ENCODE measurements around the gene XRCC5. TPM values are rescaled to one million over a fixed set of nuclear protein-coding genes. Genes with fewer than 3 reads are reported as not detected.

Gene XRCC5
- total and polyA plus RNA-seq, 2 donors (not counting 3 experiments of a cell fraction or from before 2014, with no cell fraction given), result 267 to 319 TPM

DNA sequence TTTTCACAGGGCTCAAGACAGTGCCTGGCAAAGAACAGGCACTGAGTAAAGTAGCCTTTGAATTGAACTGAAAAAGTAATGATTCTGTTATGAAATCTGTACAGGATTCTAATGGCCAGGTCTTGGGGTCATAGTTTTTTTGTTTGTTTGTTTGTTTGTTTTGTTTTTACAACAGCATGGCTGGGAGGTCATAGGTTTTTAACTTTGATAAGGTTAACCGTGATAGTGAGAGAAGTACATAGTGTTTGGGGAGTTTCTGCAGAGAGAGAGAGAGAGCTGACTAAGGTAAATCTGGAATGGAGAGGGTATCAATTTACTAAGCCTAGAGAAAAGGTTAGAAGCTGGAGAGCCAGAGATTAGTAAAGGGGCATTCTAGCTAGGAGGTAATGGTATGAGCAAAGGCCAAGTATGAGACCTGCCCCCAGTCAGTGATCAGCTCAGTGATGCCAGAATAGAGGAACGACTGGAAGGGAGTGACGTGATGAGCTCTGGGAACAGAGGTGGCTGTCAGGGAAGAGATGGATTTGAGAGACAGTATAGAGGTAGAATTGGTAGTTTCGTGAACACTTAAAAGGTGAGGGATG lies 25.9 kb downstream of the XRCC5 start:
- Histone ChIP-seq H3K36me3 (ENCODE audit: control insufficient read depth in 2 of 2, extremely low read depth in 1 of 2, insufficient read depth in 2 of 2, low read length in 2 of 2) (peaks cover 33 to 64% of the 10 kb centered on the region in 2 experiments), H3K4me1 (ENCODE audit: control insufficient read depth, extremely low read depth, insufficient read depth, low read length) (no peaks in the 10 kb centered on the region), H3K27ac (ENCODE audit: insufficient read depth, low read depth, low read length) (no peak overlapping the region), H4K20me1 (replicated peaks; ENCODE audit: control insufficient read depth, extremely low read depth, insufficient read depth, low read length) (no peaks in the 10 kb centered on the region), H3K9ac (replicated peaks; ENCODE audit: extremely low read depth, insufficient read depth, low read length) (no peak overlapping the region), H3K79me2 (ENCODE audit: control insufficient read depth, insufficient read depth, low read length) (peaks cover 33% of the 10 kb centered on the region), H3K9me3 (replicated peaks; ENCODE audit: control insufficient read depth, insufficient read depth, low read length) (no peaks in the 10 kb centered on the region), H3K27me3 (ENCODE audit: control insufficient read depth in 2 of 2, insufficient read depth in 2 of 2, low read length in 2 of 2) (no peaks in the 10 kb centered on the region), H3K9me1 (replicated peaks; ENCODE audit: control insufficient read depth, extremely low read depth, insufficient read depth, low read length) (no peaks in the 10 kb centered on the region), H3K4me2 (ENCODE audit: insufficient read depth, low read length) (no peak overlapping the region), H2AFZ (ENCODE audit: low read depth, low read length) (no peak overlapping the region), H3K4me3 (replicated peaks in 1 of 3; ENCODE audit: insufficient read depth in 1 of 3, low read depth in 1 of 3, low read length in 3 of 3) (no peak overlapping the region)
- DNase-seq (ENCODE audit: low read depth, low spot score), result no peak
- CTCF ChIA-PET, result no interaction called here
- BruUV-seq (replicated peaks), result no TSS peak
- POLR2A ChIA-PET, result no interaction called here
- dilution Hi-C loops (cut with MboI; ENCODE audit: extremely low pct_ligation_motif_present, low sequenced_read_pairs) (no loop called here), intact Hi-C loops (cut with micrococcal nuclease) (no loop called here)
- no peak for FAIRE-seq
- no peak for TF ChIP-seq POLR2A (IDR thresholded peaks at IDR 0.05; ENCODE audit: low read depth, low read length)
- TF ChIP-seq, protein P1, sequence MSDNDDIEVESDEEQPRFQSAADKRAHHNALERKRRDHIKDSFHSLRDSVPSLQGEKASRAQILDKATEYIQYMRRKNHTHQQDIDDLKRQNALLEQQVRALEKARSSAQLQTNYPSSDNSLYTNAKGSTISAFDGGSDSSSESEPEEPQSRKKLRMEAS (IDR thresholded peaks at IDR 0.05; ENCODE audit: insufficient read depth, insufficient read length), result no peak
- no peak for TF ChIP-seq MYC (IDR thresholded peaks at IDR 0.05; ENCODE audit: low read depth, low read length)
- no peak for TF ChIP-seq EZH2 (IDR thresholded peaks at IDR 0.05; ENCODE audit: borderline replicate concordance, low read depth, low read length, severe bottlenecking)
- TF ChIP-seq, protein P2, sequence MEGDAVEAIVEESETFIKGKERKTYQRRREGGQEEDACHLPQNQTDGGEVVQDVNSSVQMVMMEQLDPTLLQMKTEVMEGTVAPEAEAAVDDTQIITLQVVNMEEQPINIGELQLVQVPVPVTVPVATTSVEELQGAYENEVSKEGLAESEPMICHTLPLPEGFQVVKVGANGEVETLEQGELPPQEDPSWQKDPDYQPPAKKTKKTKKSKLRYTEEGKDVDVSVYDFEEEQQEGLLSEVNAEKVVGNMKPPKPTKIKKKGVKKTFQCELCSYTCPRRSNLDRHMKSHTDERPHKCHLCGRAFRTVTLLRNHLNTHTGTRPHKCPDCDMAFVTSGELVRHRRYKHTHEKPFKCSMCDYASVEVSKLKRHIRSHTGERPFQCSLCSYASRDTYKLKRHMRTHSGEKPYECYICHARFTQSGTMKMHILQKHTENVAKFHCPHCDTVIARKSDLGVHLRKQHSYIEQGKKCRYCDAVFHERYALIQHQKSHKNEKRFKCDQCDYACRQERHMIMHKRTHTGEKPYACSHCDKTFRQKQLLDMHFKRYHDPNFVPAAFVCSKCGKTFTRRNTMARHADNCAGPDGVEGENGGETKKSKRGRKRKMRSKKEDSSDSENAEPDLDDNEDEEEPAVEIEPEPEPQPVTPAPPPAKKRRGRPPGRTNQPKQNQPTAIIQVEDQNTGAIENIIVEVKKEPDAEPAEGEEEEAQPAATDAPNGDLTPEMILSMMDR (IDR thresholded peaks at IDR 0.05; ENCODE audit: extremely low read depth in 1 of 2, insufficient read depth in 1 of 2, low read depth in 1 of 2, low read length in 2 of 2), result no peak
- no peak for TF ChIP-seq POLR2AphosphoS5 (IDR thresholded peaks at IDR 0.05; ENCODE audit: insufficient read depth, low read depth, low read length)
- no peak for TF ChIP-seq FOS (IDR thresholded peaks at IDR 0.05; ENCODE audit: borderline replicate concordance, insufficient read depth, low read length)
- TF ChIP-seq JUN (IDR thresholded peaks at IDR 0.05; ENCODE audit: borderline replicate concordance, insufficient read depth, insufficient read length, low read depth), result no peak
- TF ChIP-seq GATA2 (IDR thresholded peaks at IDR 0.05; ENCODE audit: insufficient read depth, insufficient read length, low read depth, low read length), result no peak

All from endothelial cell of umbilical vein (primary cell).